Measurements from ENCODE around the gene PIGL. TPM values are rescaled to one million over a fixed set of nuclear protein-coding genes. Genes with fewer than 3 reads are reported as not detected.
"Not testable (repeated sequence)": the region's sequence is repeated elsewhere in the genome, so short reads cannot be mapped to it uniquely, and the experiment has no call there.

The PIGL gene
- total RNA-seq, 2 donors from 2014 or later: 52.1 to 124 TPM

DNA sequence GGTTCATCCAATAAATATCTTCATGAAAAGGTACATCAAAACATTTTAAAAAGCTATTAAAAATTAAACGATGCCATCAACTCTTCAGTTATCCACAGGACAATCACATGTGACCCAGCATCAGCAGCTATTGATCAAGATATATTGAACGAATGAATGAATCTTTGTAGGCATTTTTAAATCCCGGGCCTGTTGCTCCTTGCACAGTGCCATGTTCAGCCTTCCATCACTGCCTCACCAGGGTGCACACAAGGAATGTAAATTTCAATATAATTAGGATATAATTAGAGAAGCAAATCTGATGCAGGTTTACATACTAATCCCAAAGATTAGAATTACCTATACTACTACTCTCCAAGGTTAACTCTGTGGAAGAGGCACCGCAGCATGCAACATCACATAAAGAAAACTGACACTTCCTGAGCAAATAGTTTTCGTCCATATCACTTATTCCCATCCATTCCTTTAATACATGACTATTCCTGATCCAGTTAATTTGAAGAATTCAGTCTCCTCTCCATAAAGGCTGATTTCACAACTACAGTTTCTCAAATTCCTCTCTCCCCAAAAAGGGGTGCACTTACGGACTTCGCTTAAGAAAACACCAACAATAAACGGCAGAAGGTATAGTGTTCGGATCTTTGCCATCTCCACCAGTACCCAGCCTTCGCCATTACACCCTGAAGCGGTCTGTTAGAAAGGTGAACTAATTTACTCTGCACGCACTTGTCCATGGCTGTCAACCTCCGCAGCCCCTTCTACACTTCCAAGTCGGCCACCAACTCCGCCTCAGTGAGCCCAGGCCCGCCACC lies 2.6 kb upstream of the PIGL start:
- peak overlapping the region; percentile 100 for H3K4me3 ChIP-seq
- H3K9me3 ChIP-seq: no peaks in the 10 kb centered on the region
- peaks cover 38 to 43% of the 10 kb centered on the region in 2 donors for H3K4me1 ChIP-seq (ENCODE audit: control insufficient read depth in 1 of 2, low read depth in 2 of 2)
- TF ChIP-seq, protein P1, sequence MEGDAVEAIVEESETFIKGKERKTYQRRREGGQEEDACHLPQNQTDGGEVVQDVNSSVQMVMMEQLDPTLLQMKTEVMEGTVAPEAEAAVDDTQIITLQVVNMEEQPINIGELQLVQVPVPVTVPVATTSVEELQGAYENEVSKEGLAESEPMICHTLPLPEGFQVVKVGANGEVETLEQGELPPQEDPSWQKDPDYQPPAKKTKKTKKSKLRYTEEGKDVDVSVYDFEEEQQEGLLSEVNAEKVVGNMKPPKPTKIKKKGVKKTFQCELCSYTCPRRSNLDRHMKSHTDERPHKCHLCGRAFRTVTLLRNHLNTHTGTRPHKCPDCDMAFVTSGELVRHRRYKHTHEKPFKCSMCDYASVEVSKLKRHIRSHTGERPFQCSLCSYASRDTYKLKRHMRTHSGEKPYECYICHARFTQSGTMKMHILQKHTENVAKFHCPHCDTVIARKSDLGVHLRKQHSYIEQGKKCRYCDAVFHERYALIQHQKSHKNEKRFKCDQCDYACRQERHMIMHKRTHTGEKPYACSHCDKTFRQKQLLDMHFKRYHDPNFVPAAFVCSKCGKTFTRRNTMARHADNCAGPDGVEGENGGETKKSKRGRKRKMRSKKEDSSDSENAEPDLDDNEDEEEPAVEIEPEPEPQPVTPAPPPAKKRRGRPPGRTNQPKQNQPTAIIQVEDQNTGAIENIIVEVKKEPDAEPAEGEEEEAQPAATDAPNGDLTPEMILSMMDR (IDR thresholded peaks at IDR 0.05): no peak
- DNase-seq (ENCODE audit: low spot score) (no peak), ATAC-seq (ENCODE audit: insufficient number of reproducible peaks, low FRiP score, low read depth) (no peak)
- H3K36me3 ChIP-seq: no peaks in the 10 kb centered on the region
- H3K27me3 ChIP-seq (replicated peaks; ENCODE audit: insufficient read depth): no peaks in the 10 kb centered on the region
- H3K27ac ChIP-seq: peak overlapping the region; percentile 98 to 99

DNA sequence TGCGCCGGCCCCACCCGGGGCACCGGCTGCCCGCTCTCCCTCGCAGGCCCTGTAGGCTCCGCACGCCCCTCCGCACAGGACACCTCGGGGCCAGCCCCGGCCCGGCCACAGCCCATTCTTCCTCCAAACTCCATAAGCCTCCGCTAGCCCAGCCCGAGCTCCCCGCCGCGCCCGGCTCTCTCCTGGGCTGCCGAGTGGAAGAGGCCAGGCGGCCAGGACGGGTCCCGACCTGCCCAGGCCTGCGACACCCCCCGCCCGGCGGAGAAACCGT lies 2.1 kb upstream of the PIGL start:
- peak; percentile 23 for ATAC-seq (ENCODE audit: insufficient number of reproducible peaks, low FRiP score, low read depth)
- TF ChIP-seq, protein P1 (IDR thresholded peaks at IDR 0.05): no peak
- Histone ChIP-seq H3K27ac (peak overlapping the region; percentile 98 to 99), H3K4me3 (peak overlapping the region; percentile 100), H3K4me1 (ENCODE audit: control insufficient read depth in 1 of 2, low read depth in 2 of 2) (peaks cover 38 to 43% of the 10 kb centered on the region in 2 donors), H3K9me3 (no peaks in the 10 kb centered on the region), H3K27me3 (replicated peaks; ENCODE audit: insufficient read depth) (no peaks in the 10 kb centered on the region), H3K36me3 (no peaks in the 10 kb centered on the region)
- DNase-seq (ENCODE audit: low spot score): no peak

DNA sequence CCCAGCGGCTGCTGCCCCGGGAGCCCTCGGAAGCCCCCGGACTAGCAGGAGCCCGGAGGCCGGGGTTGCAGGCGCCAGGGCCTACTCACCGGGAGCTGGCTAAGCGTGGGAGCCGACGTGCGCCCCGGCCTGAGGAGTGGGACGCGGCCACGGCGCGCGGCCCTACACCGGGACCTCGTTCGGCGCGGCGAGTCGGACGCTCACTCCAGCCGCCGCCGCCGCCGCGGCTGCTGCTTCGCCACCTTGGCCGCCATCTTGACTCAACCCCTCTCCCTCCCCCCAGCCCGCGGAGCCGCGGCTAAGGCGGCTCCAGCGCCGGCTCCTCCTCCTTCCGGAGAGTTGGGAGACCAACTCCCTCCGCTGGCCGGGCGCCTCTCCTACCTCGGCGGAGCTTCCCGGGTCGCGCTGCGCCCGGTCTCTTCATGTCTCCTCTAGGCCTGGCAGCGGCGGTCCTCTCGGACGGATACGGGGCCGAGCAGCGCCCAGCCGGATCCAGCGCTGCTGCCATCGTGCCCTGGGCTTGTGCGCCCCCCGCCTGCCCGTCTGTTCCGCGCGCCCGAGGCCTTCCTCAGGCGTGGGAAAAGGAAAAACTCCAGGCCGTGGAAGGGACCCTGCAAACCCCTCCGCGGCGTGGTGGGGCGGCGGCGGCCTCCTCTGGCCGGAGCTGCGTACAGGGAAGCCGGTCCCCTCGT lies 1.6 kb upstream of the PIGL start, which contains the start of gene NCOR1:
NCOR1 (minus strand) TSS at position 262 of the 692 bp plus-strand sequence. CDS start 20,965 bp downstream, outside the sequence.
- Histone ChIP-seq H3K9me3 (no peaks in the 10 kb centered on the region), H3K27ac (peak within 1 kb of the TSS; percentile 98 to 99), H3K4me3 (peak within 1 kb of the TSS; percentile 100), H3K27me3 (replicated peaks; ENCODE audit: insufficient read depth) (no peaks in the 10 kb centered on the region), H3K4me1 (ENCODE audit: control insufficient read depth in 1 of 2, low read depth in 2 of 2) (peaks cover 38 to 43% of the 10 kb centered on the region in 2 donors), H3K36me3 (no peaks in the 10 kb centered on the region)
- DNase-seq (ENCODE audit: low spot score): peak; percentile 62
- peak; percentile 87 for ATAC-seq (ENCODE audit: insufficient number of reproducible peaks, low FRiP score, low read depth)
- TF ChIP-seq, protein P1 (IDR thresholded peaks at IDR 0.05): no peak

DNA sequence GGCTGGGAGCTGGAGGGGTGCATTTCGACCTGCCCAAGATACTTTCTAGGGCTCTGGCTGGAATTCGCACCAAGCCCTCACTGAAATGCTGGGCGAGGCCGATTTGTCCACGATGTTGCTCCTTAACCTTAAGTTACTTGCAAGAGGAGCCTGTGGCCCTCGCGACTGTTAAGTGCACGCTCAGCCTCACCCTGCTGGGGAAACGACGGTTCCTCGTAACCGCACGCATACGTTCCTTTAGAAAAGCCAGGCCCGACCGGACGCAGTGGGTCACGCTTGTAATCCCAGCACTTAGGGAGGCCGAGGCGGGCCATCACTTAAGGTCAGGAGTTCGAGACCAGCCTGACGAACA lies 1.1 kb upstream of the PIGL start:
- Histone ChIP-seq H3K4me1 (ENCODE audit: control insufficient read depth in 1 of 2, low read depth in 2 of 2) (peaks cover 38 to 43% of the 10 kb centered on the region in 2 donors), H3K27ac (peak overlapping the region; percentile 98 to 99), H3K9me3 (no peaks in the 10 kb centered on the region), H3K4me3 (peak overlapping the region; percentile 100), H3K36me3 (no peaks in the 10 kb centered on the region), H3K27me3 (replicated peaks; ENCODE audit: insufficient read depth) (no peaks in the 10 kb centered on the region)
- TF ChIP-seq, protein P1 (IDR thresholded peaks at IDR 0.05): no peak
- DNase-seq (ENCODE audit: low spot score) (no peak), ATAC-seq (ENCODE audit: insufficient number of reproducible peaks, low FRiP score, low read depth) (no peak)

DNA sequence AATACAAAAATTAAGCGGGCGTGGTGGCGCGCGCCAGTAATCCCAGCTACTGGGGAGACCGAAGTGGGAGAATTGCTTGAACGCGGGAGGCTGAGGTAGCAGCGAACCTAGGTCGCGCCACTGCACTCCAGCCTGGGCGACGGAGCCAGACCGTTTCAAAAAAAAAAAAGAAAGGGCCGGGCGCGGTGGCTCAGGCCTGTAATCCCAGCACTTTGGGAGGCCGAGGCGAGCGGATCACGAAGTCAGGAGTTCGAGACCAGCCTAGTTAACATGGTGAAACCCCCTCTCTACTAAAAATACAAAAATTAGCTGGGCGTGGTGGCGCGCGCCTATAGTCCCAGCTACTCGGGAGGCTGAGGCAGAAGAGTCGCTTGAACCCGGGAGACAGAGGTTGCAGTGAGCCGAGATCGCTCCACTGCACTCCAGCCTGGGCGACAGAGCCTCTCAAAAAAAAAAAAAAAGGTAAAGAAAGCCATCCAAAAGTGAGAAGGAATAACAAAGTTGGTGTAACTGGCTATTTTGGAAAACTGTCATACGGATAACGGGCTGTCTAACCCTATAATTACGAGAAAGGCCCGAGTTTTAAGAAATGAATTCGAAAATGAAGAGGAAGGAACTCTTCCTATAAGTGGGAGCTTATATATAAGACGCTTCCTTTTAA lies 539 bp upstream of the PIGL start:
- H3K36me3 ChIP-seq; DNase-seq (ENCODE audit: low spot score); ATAC-seq (ENCODE audit: insufficient number of reproducible peaks, low FRiP score, low read depth); H3K9me3 ChIP-seq; H3K27me3 ChIP-seq (replicated peaks; ENCODE audit: insufficient read depth): not testable (repeated sequence)
- Histone ChIP-seq H3K4me1 (ENCODE audit: control insufficient read depth in 1 of 2, low read depth in 2 of 2) (peaks cover 38 to 41% of the 10 kb centered on the region in 2 donors), H3K27ac (peak overlapping the region; percentile 98 to 99), H3K4me3 (peak overlapping the region; percentile 100)

Measured in thoracic aorta (tissue), 2 donors.